Activated CD8-positive, alpha-beta memory T cell treated with anti-CD3 and anti-CD28 coated beads, Interleukin-2, amount 50 U/mL, for 4 hours (primary cell): ENCODE data around the gene ARFIP1.
"Not testable (repeated sequence)": the region's sequence is repeated elsewhere in the genome, so short reads cannot be mapped to it uniquely, and the experiment has no call there.

Source experiments
- DNase-seq: peaks from one replicate; pipeline ENCODE4 v3.0.0-alpha.2; 2020

ARFIP1 gene

DNA sequence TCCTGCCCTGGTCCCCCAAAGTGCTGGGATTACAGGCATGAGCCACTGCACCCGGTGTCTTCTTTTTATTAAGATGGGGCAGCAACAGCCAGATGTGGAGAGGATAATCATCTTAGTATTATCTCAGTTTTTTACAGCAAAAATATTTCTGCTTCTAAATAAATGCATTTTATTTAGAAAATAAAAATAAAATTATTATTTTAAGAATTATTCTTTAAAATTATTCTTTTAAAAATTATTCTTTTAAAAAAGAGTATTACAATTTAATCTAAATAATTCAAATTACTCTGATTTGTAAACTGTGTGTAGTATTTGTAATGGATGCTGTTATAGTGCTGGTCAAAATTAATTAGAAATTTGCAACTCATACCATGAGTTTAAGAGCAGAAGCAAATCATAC is 67.6 kb downstream of the ARFIP1 start:
- DNase-seq: no peak

DNA sequence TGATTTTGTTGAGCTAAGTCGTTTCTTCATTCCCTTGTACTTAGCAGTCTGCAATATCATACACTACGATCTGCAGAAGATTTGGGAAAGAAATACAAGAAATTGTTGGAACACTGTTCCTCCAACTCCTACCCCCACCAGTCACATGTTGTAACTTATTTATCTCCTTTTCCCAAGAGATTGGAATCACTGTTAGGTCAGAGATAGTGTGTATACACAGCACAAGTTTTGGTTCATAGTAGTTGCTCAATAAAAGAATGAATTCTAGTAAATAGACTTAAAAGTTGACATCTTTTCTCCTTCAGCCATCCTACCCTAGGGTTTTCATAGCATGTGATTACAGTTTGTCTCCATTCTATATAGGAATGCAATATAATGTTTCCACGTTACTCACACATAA is 68.8 kb downstream of the ARFIP1 start:
- DNase-seq: no peak

DNA sequence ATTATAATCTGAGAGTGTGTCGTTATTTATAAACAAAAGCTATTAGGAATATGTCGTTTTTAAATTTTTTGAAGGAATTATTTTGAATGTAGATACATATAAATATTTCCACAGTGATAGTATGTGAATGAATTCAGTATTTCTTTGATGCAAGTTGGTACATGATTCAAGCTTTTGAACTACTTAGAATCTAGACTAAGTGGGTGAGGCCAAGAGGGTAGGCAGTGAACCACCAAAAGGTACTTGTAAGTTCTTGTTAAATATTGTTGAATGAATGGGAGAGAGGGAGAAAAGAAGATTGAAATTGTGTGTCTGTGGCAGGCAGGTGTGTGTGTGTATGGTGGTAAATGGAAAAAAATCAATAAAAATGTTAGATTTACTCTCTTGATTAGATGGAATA is 69.6 kb downstream of the ARFIP1 start:
- DNase-seq: no peak

DNA sequence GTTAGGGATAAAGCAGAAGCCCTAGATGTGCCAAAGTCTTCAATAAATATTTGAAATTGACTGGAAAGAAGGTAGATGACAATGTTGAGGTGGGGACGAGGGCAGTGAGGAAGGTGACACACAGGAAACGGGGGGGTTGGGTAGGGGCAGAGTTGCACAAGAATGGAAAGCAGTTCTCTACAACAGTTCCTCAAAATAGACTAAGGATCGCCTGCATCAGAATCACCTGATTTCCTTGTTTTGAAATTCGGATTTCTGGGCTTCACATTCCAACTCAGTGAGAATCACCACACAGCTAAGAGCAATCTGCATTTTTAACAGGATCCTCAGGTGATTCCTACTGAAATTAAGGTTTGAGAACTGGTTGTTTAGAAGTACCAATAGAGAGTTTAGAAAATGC is 70.6 kb downstream of the ARFIP1 start:
- DNase-seq: no peak

DNA sequence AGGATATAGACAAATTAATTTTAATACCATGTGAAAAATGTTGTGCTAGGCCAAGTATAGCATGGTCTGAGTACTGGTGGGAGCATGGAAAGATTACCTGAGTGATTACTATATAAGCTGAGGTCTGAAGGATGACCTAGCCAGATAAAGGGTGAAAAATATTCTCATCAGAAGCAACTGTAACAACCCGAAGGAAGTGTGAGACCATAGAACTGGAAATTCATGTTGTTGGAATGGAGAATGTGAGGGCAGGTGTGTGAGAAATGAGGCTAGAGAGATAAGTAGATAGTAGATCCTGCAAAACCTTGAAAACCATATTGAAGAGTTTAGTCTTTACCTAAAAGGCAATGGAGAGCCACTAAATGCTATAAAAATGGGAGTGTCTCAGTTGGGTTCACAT is 71.5 kb downstream of the ARFIP1 start:
- DNase-seq: no peak

DNA sequence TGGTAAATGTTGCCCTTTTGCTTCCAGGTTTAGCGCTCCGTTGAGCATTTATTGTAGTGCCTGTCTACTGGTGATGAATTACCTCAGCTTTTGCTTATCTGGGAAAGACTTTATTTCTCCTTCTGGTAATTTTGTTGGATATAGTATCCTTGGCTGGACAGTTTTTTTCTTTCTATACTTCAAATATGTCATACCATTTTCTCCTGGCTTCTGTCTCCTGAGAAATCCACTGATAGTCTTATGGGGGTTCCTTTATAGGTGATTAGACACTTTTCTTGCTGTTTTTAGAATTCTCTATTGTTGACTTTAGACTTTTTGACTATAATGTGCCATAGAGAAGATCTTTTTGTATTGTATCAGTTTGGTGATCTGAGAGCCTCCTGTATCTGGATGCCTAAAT is 73.5 kb downstream of the ARFIP1 start:
- no peak for DNase-seq

DNA sequence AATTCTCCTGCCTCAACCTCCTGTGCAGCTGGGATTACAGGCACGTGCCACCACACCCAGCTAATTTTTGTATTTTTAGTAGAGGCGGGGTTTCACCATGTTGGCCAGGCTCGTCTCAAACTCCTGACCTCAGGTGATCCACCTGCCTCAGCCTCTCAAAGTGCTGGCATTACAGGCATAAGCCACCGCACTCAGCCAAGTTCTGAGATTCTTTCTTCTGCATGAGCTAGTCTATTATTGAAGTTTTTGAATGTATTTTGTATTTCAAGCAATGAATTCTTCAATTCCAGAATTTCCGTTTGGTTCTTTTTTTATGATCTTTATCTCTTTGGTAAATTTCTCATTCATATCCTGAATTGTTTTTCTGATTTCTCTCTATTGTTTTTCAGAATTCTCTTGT is 74.3 kb downstream of the ARFIP1 start:
- not testable (repeated sequence) for DNase-seq

DNA sequence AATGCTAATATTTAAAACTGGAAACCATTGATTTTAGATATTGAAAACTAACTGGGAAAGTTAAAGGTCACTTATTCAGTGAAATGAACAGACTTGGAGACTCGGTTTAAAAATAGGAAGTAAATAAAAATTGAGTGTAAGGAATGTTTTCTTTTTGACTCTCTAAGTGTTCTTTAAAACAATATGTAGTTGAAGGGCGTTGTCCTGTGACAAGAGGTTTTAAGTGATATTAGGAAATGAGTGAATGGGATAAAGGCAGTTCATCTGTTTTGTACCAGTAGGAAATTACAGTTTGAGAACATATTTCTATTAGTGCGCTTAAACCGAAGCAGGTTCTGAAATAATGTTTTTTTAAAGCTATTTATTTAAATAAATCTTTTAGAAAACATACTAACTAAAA is 77.2 kb downstream of the ARFIP1 start:
- DNase-seq: no peak

DNA sequence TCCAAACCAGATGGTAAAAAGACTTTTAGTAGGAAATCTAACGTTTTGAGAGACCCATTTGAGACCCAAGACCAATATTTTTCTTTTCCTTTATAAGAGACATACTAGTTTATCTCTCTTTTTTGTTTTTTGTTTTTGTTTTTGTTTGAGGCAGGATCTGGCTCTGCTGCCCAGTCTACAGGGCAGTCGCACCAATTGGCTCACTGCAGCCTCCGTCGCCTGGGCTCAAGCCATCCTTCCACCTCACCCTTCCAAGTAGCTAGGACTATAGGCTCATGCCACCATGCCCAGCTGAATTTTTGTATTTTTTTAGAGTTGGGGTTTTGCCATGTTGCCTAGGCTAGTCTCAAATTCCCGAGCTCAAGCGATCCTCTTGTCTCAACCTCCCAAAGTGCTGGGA is 79.2 kb downstream of the ARFIP1 start:
- DNase-seq: no peak

DNA sequence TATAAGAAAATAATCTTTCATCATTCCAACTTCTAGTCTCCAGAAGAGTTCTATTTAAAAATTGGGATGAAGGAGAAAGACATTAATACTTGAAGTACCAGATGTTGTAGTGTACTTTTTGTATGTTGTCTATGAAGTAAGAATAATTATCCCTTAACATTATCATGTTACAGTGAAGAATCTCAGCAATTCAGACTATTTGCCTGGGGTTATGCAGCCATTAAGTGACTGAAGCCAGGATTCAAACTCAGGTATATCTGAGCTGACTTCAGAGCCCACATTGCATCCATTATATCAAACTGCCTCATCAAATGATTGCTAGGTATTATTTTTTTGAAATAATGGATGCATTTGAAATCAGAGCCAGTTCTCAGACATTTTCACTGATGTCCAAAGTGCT is 80.3 kb downstream of the ARFIP1 start:
- no peak for DNase-seq

DNA sequence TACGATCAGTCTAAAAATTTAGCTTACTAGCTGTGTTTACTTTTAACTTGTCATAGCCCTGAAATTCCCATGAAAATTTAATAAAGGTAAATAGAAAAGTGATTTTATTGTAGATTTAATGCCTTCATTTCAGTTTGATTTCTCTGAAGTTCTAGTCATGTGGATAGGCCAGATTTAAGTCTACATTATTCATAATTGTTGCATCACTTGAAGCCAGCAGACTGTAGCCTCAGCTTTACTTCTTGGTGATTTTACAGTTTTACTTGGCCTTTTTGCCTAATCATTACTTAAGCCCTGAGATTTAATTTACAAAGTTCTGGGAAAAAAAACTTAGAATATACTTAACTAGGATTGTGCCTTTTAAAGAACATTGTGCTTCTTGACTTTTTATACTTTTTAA is 82.9 kb downstream of the ARFIP1 start:
- no peak for DNase-seq

DNA sequence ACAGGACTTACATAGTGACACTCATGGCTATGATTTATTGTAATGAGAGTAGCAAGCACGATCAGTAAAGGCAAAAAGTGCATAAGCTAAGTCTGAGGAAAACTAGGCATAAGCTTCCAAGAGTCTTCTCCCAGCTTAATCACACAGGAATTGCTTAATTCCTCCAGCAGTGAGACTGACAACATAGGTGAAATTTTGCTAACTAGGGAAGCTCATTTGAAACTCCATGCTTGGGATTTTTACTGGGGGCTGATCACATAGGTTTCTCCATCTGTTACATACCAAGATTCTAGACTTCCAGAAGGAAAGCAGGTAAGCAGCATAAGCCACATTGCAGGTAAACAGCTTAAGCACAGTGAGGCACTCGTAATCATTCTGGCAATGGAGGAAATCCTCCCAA is 84.6 kb downstream of the ARFIP1 start:
- DNase-seq: no peak

DNA sequence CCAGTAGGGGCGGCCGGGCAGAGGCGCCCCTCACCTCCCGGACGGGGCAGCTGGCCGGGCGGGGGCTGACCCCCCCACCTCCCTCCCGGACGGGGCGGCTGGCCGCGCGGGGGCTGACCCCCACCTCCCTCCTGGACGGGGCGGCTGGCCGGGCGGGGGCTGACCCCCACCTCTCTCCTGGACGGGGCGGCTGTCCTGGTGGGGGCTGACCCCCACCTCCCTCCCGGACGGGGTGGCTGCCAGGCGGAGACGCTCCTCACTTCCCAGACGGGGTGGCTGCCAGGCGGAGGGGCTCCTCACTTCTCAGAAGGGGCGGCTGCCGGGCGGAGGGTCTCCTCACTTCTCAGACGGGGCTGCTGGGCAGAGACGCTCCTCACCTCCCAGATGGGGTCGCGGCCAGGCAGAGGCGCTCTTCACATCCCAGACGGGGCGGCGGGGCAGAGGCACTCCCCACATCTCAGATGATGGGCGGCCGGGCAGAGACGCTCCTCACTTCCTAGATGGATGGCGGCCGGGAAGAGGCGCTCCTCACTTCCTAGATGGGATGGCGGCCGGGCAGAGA is 86.8 kb downstream of the ARFIP1 start:
- DNase-seq: not testable (repeated sequence)

DNA sequence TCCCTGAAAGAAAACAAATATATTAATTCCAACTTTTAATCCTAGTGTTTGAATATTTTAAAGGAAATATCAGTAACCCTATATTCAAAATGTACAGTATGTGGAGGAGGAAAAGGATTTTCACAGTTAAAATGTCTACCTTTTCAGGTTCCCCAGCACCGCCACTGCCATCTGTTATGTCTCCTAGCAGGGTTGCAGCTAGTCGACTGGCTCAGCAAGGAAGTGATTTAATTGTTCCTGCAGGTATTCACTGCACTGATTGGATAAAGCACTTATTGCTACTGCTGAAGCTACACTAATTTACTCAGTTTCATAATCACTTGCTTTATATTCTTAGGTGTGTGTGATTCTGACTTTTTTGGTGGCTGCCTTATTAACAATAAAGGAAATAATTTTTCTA is 90.9 kb downstream of the ARFIP1 start:
- no peak for DNase-seq

DNA sequence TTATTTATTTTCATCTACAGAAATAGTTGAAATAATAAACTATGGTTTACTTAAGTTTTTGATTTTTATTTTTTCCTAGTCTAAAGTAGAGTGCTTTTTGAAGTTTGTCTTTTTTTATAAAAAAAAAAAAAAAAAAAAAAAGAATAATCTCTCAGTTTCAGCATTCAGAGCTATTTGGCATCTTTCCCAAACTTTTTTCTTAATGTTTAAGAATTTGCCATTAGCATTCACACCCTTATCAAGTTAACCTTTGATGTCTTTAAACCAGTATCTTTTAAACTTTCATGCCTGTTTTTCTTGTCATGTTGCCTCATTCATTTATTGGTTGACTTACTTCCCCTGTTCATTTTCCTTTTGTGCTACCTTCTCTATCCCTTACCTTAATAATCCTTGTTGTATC is 95.5 kb downstream of the ARFIP1 start:
- no peak for DNase-seq

DNA sequence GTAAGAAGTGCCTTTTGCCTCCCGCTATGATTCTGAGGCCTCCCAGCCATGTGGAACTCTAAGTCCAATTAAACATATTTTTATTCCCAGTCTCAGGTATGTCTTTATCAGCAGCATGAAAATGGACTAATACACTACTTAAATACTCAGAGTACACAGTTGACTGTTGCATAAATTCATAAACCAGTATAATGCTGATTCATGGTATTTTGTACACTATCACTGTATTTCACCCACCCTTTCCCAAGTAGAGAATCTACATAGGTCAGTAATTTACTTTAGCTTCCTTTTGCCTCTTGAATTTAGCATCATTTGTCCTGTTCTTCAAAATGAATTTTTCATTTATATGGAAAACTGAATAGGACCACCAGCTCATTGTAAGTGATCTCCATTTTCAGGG is 98.1 kb downstream of the ARFIP1 start:
- DNase-seq: no peak

DNA sequence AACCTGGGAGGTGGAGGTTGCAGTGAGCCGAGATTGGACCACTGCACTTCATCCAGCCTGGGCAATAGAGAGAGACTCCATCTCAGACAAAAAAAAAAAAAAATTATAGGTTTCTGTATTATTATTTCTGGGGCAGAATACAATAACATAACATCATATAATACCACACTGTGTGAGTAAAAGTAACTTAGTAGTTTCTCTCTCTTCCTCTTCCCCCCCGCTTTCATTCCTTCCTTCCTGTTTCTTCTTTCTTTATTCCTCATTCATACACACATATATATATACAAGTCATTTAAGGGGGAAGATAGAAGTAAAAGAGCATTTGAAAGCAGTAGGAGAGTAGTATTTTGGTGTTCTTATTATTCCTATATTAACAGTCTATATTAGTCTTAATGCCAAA is 100.5 kb downstream of the ARFIP1 start:
- no peak for DNase-seq

DNA sequence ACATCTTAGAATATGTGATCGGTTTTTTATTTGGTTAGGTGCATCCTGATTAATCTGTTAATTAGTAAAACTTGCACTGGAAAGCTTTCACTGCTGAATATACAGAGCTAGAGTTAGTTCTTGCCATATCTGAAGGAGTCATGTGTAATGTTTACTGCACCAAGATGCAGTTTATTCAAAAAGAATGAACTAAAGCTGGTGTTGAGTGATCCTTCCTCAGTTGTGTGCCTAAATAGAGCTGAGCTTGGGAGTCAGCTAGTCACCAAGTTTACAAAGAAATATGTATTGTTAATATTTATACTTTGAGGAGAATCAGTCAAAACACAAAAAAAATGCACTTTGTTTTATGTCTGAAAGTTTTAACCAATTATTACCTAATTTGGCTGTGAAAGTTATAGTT is 102.2 kb downstream of the ARFIP1 start:
- no peak for DNase-seq

DNA sequence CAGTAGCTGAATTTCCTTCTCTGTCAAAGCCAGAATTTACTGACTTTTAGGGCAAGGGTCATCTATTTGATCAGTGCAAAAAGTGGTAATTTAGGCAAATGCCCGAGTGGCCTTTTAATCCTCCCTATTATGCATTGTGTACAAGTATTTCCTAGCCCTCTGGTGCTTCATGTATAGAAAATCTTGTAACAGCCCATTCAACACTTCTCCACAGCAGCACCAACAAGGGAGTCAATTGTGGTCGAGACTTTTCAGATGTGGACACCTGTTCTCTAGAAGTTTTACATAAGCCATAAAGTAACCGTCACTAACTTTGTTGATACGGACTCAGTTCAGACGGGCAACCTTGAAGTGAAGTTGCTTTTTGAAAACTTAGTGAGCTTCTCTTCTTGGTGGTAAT is 105.4 kb downstream of the ARFIP1 start:
- no peak for DNase-seq

DNA sequence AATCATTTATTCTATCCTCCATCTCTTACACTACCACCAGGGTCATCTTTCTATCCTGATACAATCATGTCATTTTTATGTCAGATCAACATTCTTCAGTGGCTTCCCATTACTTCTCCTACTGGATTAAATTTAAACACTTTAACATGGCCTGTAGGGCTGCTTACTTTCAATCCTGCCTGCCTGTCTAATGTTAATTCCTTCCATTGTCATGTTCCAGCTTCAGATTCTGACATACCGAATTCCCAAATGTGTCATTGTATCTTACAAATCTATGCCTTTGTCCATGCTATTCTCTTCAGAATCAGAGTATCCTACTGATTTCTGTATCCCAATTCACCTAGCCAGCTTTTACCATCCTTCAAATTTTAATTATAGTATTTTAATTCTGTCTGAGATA is 106.4 kb downstream of the ARFIP1 start:
- no peak for DNase-seq

DNA sequence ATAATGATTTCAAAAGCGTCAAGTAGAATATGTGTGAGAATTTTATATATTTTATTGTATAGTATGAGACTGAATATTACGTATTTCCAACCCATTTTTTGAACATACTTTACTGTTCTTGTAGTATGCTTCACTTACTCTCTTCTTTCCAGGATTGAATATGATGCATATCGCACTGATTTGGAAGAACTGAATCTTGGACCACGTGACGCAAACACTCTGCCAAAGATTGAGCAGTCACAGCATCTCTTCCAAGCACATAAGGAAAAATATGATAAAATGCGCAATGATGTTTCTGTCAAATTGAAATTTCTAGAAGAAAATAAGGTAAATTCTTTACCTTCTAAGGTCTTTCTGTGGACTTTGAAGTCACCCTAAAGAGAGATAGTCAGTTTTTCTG is 108.2 kb downstream of the ARFIP1 start:
- no peak for DNase-seq

DNA sequence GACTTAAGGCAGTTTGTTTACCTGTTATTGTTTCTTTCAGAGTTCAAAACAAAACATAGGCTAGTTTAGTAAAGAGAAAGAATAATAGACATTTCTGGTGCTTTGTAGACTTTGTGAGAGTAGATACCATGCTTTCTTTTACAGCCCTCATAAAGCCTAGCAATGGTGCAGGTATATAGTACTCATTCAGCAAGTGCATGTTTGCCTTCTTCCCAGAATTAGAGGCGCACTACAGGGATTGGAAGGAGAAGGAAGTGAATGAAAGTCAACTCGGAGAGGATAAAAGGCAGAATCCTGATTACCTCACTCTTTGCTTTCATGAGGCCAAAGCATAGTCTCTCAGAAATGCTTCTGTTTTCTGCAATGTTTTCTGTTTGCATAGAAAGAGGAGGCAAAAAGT is 113.2 kb downstream of the ARFIP1 start:
- DNase-seq: no peak

DNA sequence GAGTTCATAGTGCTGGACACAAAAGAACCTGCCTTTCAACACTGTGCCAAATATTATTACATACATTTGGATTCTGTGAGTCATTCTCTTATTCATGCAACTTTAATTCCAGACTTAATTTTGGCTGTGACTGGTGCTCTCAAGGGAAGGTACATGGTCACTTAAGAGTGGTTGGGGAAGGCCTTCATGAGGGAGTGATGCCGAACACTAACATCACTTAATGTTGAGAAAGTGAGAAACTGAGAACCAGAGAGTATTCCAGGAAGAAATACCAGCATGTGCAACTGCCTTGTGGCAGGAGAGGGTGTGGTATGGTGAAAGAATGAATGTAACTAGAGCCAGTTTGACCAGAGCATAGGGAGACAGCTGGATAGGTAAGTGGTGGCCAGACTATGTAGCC is 114.9 kb downstream of the ARFIP1 start:
- no peak for DNase-seq

DNA sequence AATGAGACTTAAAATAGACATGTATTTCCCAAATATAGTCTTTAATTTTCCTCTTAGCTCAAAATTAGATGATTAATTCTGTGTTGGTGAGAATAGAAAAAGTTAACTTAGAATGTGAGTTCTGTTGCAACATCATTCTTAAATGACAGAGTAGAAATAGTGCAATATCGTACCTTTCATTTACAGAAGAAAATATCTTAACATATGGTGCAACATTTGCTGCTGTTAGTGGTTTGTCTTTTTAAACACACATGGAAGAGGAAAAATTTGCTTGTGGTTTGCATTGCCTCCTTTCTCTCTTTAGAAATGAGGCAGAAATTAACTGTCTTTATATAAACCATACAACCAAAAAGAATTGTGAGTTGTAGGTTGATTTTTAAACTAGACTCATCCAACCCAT is 117.1 kb downstream of the ARFIP1 start:
- DNase-seq: no peak

DNA sequence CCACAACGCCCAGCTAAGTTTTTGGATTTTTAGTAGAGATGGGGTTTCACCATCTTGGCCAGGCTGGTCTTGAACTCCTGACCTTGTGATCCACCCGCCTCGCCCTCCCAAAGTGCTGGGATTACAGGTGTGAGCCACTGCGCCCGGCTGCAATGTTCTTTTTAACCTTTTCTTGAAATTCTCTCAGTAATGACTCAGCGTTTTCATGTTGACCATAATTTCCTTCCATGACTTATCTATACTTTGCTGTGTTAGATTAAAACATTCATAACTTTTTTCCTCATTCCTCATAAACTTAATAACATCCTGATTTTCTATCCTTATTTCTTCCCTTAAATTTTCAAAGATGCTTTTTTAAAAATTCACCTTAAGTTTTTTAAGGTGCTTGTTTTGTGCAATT is 118.4 kb downstream of the ARFIP1 start:
- not testable (repeated sequence) for DNase-seq

DNA sequence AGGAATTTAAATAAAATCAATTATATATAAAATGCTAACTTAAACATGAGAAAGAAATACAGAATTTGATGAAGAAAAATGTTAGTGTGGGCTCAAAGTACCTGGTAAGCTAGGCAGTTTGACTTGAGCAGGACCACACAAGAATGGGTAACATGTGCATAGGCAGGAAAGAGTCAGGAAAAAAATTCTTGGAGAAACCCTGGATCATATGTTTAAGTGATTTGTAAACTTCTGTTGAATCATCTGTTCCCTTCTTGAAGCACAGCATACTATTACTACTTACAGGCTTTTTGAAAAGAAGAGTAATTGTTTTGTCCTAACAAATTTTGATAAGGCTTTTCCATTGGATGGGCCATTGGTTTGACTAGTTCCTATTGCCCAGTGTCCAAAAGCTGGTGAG is 118.9 kb downstream of the ARFIP1 start:
- no peak for DNase-seq
